GM18526 (cell line): ENCODE results near the gene XRN1.

Source experiments
- POLR2A ChIP-seq: IDR thresholded peaks from 3 replicates; pipeline ENCODE4 v1.6.1; 2011; ENCODE audit not compliant: insufficient read length; ENCODE audit errors: extremely low read depth

Gene XRN1

DNA sequence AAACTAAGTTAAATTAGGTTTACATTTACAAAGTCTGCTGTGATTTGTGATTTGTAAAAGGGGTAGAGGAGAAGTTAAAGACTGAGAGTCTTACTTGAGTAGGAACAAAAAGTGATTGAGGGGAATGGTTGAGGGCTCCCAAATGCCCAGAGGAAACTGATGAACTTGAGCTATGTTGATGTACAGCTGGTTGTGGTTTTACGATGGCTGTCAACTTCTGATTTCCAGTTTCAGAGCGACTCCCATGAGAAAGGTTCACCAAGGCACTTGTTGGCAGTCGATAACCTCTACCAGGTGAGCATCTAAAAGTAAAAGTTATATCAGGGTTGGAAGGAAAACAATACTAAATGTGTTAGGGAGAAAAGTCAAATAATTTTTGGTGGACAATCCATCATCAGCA, 91.0 kb downstream of the XRN1 start:
- no peak for TF ChIP-seq POLR2A

DNA sequence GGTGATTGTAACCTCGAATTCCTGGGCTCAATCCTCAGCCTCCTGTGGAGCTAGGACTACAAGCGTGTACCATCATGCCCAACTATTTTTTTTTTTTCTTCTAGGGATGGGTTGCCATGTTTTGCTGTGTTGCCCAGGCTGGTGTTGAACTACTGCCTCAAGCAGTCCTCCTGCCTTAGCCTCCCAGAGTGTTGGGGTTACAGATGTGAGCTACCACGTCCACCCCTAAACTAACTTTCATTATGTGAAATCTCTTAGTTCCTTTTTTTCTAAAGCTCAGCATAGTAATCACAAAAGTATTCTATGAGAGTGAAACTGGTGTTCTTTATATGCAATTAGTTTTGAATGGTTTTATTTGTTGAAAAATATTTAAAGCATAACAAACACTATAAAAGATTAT, 92.1 kb downstream of the XRN1 start:
- TF ChIP-seq POLR2A: no peak

DNA sequence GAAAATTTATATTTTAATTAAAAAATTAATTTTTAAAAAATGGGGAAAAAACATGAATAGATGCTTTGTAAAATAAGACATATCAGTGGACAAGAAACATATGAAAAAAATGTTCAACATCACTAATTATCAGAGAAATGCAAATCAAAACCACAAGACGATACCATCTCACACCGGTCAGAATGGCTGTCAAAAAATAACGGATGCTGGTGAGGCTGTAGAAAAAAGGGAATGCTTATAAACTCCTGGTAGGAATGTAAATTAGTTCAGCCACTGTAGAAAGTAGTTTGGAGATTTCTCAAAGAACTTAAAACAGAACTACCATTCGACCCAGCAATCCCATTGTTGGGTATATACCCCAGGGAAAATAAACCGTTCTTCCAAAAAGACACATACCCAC, 93.8 kb downstream of the XRN1 start:
- TF ChIP-seq POLR2A: no peak

- TF ChIP-seq POLR2A: no peak
These were observed 94.3 kb downstream of the XRN1 start for GRCh38 chr3:142353571-142353970.

DNA sequence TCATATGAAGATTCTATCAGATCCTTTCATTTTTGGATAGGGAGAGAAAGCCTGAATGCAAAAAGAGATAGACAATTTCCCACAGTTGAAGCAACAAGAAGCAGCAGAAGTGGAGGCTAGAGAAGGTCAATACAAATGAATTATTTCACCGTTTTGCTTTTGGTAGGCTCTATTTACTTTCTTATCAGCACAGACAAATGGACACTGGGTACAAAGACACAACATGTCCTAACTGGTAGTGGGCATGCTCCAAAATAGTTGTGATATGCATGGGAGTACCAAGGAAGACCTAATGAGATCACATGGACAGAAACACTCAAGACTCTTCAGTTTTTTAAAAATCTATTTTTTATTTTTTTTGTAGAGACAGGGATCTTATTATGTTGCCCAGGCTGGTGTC, 99.4 kb downstream of the XRN1 start:
- TF ChIP-seq POLR2A: no peak

DNA sequence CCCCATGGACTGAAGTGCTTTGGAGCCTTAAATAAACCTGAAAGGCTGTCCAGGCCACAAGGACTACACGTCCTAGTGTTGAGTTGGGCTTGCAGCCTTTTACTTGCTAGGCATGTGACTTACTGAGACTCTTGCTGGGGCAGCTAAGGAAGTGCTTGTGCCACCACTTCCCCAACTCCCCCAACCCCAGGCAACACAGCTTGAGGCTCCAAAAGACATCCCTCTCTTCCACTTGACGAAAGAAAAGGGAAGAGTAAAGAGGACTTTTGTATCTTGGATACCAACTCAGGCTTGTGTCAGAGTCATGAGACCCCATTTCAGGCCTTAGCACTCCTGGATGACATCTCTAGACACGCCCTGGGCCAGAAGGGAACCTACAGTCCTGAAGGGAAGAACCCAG, 109.8 kb downstream of the XRN1 start:
- no peak for TF ChIP-seq POLR2A

DNA sequence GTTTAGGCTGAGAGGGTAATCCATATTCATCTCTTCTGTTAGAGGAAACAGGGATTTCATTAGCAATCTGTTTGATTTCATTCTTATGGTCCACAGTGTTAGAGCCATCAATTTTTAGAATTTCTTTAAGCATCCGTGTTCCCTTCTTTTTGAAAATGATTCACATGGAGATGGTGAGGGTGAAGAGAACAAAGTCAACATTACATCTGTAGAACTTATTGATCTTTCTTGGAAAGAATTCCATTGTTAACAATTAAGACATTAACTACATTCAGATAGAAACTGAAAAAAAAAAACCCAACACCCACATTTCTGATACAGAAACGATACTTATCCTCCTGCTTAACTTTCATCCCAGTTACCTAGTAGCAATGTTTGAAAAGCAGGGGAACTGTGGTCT, 115.4 kb downstream of the XRN1 start:
- no peak for TF ChIP-seq POLR2A

GRCh38 chr3:142319912-142320311, 127.9 kb downstream of the XRN1 start:
- no peak for TF ChIP-seq POLR2A

- TF ChIP-seq POLR2A: no peak
These were observed 128.7 kb downstream of the XRN1 start for GRCh38 chr3:142319094-142319493.

GRCh38 chr3:142318331-142318730, 129.5 kb downstream of the XRN1 start:
- no peak for TF ChIP-seq POLR2A

- TF ChIP-seq POLR2A: no peak
These were observed 132.8 kb downstream of the XRN1 start for GRCh38 chr3:142315083-142315482.

GRCh38 chr3:142310439-142310838, 137.4 kb downstream of the XRN1 start:
- TF ChIP-seq POLR2A: no peak

- no peak for TF ChIP-seq POLR2A
These were observed 149.2 kb downstream of the XRN1 start for GRCh38 chr3:142298626-142299025.

DNA sequence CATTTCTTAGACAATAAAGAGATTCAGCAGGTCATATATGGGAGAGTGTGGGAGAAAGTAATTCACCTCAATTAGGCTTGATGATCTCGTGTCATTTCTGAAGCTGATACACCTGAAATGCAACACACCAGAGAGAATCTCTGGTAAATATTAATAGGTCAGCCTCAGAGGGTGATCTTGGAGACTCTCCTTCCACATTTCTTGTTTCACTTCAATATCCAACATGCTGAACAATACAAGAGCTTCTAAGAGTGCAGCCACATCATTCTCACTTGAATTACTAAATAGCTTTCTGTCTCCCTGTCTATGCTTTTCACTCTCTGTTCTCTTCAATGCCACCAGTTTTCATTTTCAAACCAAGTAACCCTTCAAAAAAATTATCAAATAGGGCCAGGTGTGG, 151.3 kb downstream of the XRN1 start:
- no peak for TF ChIP-seq POLR2A

GRCh38 chr3:142287866-142288638, 159.8 kb downstream of the XRN1 start:
- TF ChIP-seq POLR2A: no peak

GRCh38 chr3:142285083-142285517, 162.7 kb downstream of the XRN1 start:
- no peak for TF ChIP-seq POLR2A

- no peak for TF ChIP-seq POLR2A
These were observed 165.3 kb downstream of the XRN1 start for GRCh38 chr3:142282503-142282902.
